Adrenal gland (tissue), 12 donors: ENCODE measurements around the gene THRAP3. TPM values are rescaled to one million over a fixed set of nuclear protein-coding genes. Genes with fewer than 3 reads are reported as not detected.
A peak's percentile ranks its signal among the peaks of the same experiment; 100 is the strongest.

Source experiments
- DNase-seq, 7 donors: peaks; one replicate each; pipeline ENCODE4 v3.0.0-alpha.2; 2019 to 2020
- H3K27ac ChIP-seq, 5 donors: fragments of 200-600 bp; sonication (generic) in 4 of 5; 1 replicate in 3 of 5; 2 replicates in 2 of 5; pipeline versions ENCODE4 v1.5.1 to v1.8.0; 2016 to 2020; ENCODE audit warnings: mild to moderate bottlenecking in 1 of 5
- H3K27me3 ChIP-seq: fragments of 200-600 bp; 2 replicates; pipeline ENCODE4 v1.8.0; 2021
- H3K36me3 ChIP-seq, 2 donors: fragments of 200-600 bp; replicated peaks in 1 of 2; 1 replicate in 1 of 2; 2 replicates in 1 of 2; pipeline versions ENCODE4 v1.5.1 to v1.8.0; 2018 to 2022
- H3K4me1 ChIP-seq, 2 donors: fragments of 200-600 bp; replicated peaks in 1 of 2; 1 replicate in 1 of 2; 2 replicates in 1 of 2; pipeline versions ENCODE4 v1.5.1 to v1.8.0; 2018 to 2021
- H3K4me3 ChIP-seq, 4 donors: fragments of 200-600 bp; sonication (generic) in 3 of 4; one replicate each; pipeline ENCODE4 v1.5.1; 2016 to 2018
- H3K9me3 ChIP-seq, 3 donors: fragments of 200-600 bp; sonication (generic) in 1 of 3; replicated peaks in 1 of 3; 1 replicate in 2 of 3; 2 replicates in 1 of 3; pipeline versions ENCODE4 v1.5.1 to v1.8.0; 2016 to 2021
- CTCF ChIP-seq, 6 experiments: fragments of 450-650 bp in 4 of 6; fragments of 200-600 bp in 2 of 6; sonication (generic) in 1 of 6; IDR thresholded peaks; 1 replicate in 5 of 6; 2 replicates in 1 of 6; pipeline versions ENCODE4 v1.5.1 to v1.8.0; 2016 to 2021; ENCODE audit warnings: antibody characterized with exemption in 6 of 6, mild to moderate bottlenecking in 2 of 6, moderate library complexity in 1 of 6
- POLR2A ChIP-seq, 2 donors: fragments of 450-650 bp; IDR thresholded peaks; one replicate each; pipeline ENCODE4 v1.6.1; 2017; ENCODE audit warnings: antibody characterized with exemption in 2 of 2, mild to moderate bottlenecking in 2 of 2, moderate library complexity in 1 of 2
- WGBS, 4 donors: extraction: QIAGEN DNeasy Blood & Tissue Kit in 2 of 4; methylation state at CpG; one replicate each; pipeline versions ENCODE4 v1.1.5 to v1.1.7; 2013 to 2017; 5-methylcytosine and 5-hydroxymethylcytosine counted together
- intact Hi-C, 2 donors: fragments of 100-400 bp; cut with DNase I; formaldehyde crosslinking; loops; one replicate each; pipeline versions ENCODE4 v1.14.1 to v1.15.0; 2022 to 2023
- polyA plus RNA-seq, 3 donors: library from polyadenylated mRNA; stranded (reverse); fragments of 200-250 nt in 2 of 3; fragments of 350-450 nt in 1 of 3; fragmentation: Illumina TruSeq in 1 of 3; extraction: RNeasy Lipid Tissue Mini Kit (QIAGEN cat#74804) in 1 of 3; gene quantifications; one replicate each; pipeline ENCODE4 v1.2.3, GENCODE V29; 2013 to 2014
- total RNA-seq, 9 donors: library from RNA; depleted of rRNA in 4 of 9; stranded (reverse); fragments of >200 nt in 4 of 9; fragments of 120-200 nt in 1 of 9; fragmentation: NEBNext Ultra II Directional in 1 of 9; extraction: Animal tissue kit (Norgen Biotek cat#: 25700) in 1 of 9; gene quantifications; one replicate each; pipeline versions ENCODE4 v1.1.0 to v1.2.4, GENCODE V29; 2013 to 2023
- donor health status: healthy with polysubstance abuse.
- donor health status: Bipolar disorder and iron deficiency.
- donor health status: DM: yes; HTN: yes; CAD: no.
- donor health status: DM: no; HTN: no; CAD: no.
- donor health status: DM: no; HTN: no; CAD: no.
- donor health status: DM: yes; HTN: yes; CAD: no.

Gene THRAP3
- total and polyA plus RNA-seq, 12 donors = 34.4 to 120 (median 83.2) TPM

- peaks cover 0 to 49% of the 10 kb centered on the region in 2 donors for H3K36me3 ChIP-seq
- TF ChIP-seq CTCF (IDR thresholded peaks at IDR 0.05) (no peak), POLR2A (IDR thresholded peaks at IDR 0.05) (no peak)
- H3K4me3 ChIP-seq = no peak overlapping the region
- intact Hi-C loops = no loop called here
- H3K9me3 ChIP-seq = no peaks in the 10 kb centered on the region
- H3K4me1 ChIP-seq = peaks cover 9 to 13% of the 10 kb centered on the region in 2 donors
- no peak for DNase-seq
- WGBS, 4 donors = 85 to 100% (median 89%) methylated on average over 3 to 7 of the region's 7 CpGs
- no peaks in the 10 kb centered on the region for H3K27me3 ChIP-seq
- H3K27ac ChIP-seq = no peak overlapping the region
These were observed 121.1 kb downstream of the THRAP3 start for GRCh38 chr1:36345353-36345752.

GRCh38 chr1:36346741-36347370 is 122.6 kb downstream of the THRAP3 start:
- H3K9me3 ChIP-seq = no peaks in the 10 kb centered on the region
- no peak for DNase-seq
- intact Hi-C loops = no loop called here
- TF ChIP-seq CTCF (IDR thresholded peaks at IDR 0.05) (no peak), POLR2A (IDR thresholded peaks at IDR 0.05) (no peak)
- H3K27me3 ChIP-seq = no peaks in the 10 kb centered on the region
- no peak overlapping the region for H3K4me3 ChIP-seq
- H3K27ac ChIP-seq = no peak overlapping the region
- H3K4me1 ChIP-seq = peaks cover 5 to 21% of the 10 kb centered on the region in 2 donors
- H3K36me3 ChIP-seq = peaks cover 0 to 49% of the 10 kb centered on the region in 2 donors
- WGBS, 4 donors = 92 to 98% (median 94%) methylated on average over 6 to 8 of the region's 8 CpGs

DNA sequence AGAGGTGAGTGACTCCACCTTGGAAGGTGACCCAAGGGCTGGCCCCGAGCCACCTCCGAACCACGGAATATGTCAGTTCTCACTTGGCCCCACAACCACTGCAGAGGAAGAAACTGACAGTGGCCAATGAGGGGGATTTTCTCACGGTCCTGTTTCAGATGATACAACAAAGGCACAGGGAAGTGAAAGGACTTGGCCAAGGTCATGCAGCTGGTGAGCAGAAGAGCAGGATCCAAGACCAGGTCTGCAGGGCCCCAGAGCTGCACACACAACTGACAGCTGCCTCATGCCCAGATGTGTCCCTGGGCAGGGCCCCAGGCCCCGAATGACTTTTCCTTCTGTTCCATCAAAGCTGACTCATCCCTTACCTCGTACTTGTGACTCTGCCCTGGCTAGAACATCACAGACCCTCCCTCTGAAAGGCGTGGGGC is 125.0 kb downstream of the THRAP3 start:
- H3K4me1 ChIP-seq = peaks cover 0 to 28% of the 10 kb centered on the region in 2 donors
- H3K36me3 ChIP-seq = peaks cover 0 to 49% of the 10 kb centered on the region in 2 donors
- TF ChIP-seq POLR2A (IDR thresholded peaks at IDR 0.05) = no peak
- no peak for TF ChIP-seq CTCF (IDR thresholded peaks at IDR 0.05)
- H3K27ac ChIP-seq = peak overlapping the region in 2 of 5 donors; percentile 54 to 65
- H3K9me3 ChIP-seq = no peaks in the 10 kb centered on the region
- H3K27me3 ChIP-seq = no peaks in the 10 kb centered on the region
- H3K4me3 ChIP-seq = no peak overlapping the region
- WGBS, 4 donors = 52 to 61% (median 58%) methylated on average over 6 to 7 of the region's 7 CpGs
- intact Hi-C loops = no loop called here
- DNase-seq = no peak

- no peaks in the 10 kb centered on the region for H3K27me3 ChIP-seq
- no peak for TF ChIP-seq CTCF (IDR thresholded peaks at IDR 0.05)
- TF ChIP-seq POLR2A (IDR thresholded peaks at IDR 0.05) = no peak
- H3K9me3 ChIP-seq = no peaks in the 10 kb centered on the region
- intact Hi-C loops = no loop called here
- H3K27ac ChIP-seq = peak overlapping the region in 2 of 5 donors; percentile 54 to 65
- 72 to 94% (median 80%) methylated on average over 6 to 16 of the region's 16 CpGs for WGBS, 4 donors
- no peak overlapping the region for H3K4me3 ChIP-seq
- DNase-seq = no peak
- peaks cover 0 to 54% of the 10 kb centered on the region in 2 donors for H3K36me3 ChIP-seq
- peaks cover 0 to 28% of the 10 kb centered on the region in 2 donors for H3K4me1 ChIP-seq
These were observed 125.6 kb downstream of the THRAP3 start for GRCh38 chr1:36349839-36350238.
